ENCODE measurements around the gene LDLRAP1.

Gene LDLRAP1

GRCh38 chr1:25573591-25573930 is 30.2 kb downstream of the LDLRAP1 start:
- intact Hi-C loops (cut with DNase I; ENCODE audit: low total_unique reads) = no loop called here
- H3K27ac ChIP-seq = no peak overlapping the region

GRCh38 chr1:25573961-25574360 is 30.6 kb downstream of the LDLRAP1 start:
- H3K27me3 ChIP-seq = no peaks in the 10 kb centered on the region
- H3K9me3 ChIP-seq = no peaks in the 10 kb centered on the region
- intact Hi-C loops (cut with DNase I; ENCODE audit: low total_unique reads) = no loop called here
- TF ChIP-seq CTCF (IDR thresholded peaks at IDR 0.05) = no peak
- DNase-seq = no peak
- H3K36me3 ChIP-seq = no peaks in the 10 kb centered on the region
- no peak overlapping the region for H3K27ac ChIP-seq
- no peak overlapping the region for H3K4me3 ChIP-seq
- H3K4me1 ChIP-seq = peaks cover 0 to 23% (median 9%) of the 10 kb centered on the region in 4 donors

More at GRCh38 chr1:25573591-25573930, 30.2 kb downstream of the LDLRAP1 start:
- no peaks in the 10 kb centered on the region for H3K9me3 ChIP-seq
- no peak for TF ChIP-seq CTCF (IDR thresholded peaks at IDR 0.05)
- no peaks in the 10 kb centered on the region for H3K36me3 ChIP-seq
- peaks cover 0 to 27% (median 12%) of the 10 kb centered on the region in 4 donors for H3K4me1 ChIP-seq
- DNase-seq = no peak
- H3K4me3 ChIP-seq = no peak overlapping the region
- no peaks in the 10 kb centered on the region for H3K27me3 ChIP-seq

DNA sequence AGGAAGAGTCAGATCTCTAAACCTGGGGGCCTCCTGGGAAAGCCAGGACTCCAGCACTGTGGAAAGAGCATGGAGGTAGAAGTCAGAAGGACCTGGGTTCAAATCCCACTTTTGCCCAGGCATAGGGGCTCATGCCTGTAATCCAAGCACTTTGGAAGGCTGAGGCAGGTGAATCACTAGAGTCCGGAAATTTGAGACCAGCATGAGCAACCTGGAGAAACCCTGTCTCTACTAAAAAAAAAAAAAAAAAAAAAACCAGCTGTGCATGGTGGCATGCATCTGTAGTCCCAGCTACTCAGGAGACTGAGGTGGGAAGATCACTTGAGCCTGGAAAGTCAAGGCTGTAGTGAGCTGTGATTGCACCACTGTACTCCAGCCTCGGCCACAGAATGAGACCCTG is 31.8 kb downstream of the LDLRAP1 start:
- no peak for DNase-seq
- no peak overlapping the region for H3K4me3 ChIP-seq
- intact Hi-C loops (cut with DNase I; ENCODE audit: low total_unique reads) = no loop called here
- H3K9me3 ChIP-seq = no peaks in the 10 kb centered on the region
- no peak overlapping the region for H3K27ac ChIP-seq
- H3K36me3 ChIP-seq = no peaks in the 10 kb centered on the region
- H3K27me3 ChIP-seq = no peaks in the 10 kb centered on the region
- no peak for TF ChIP-seq CTCF (IDR thresholded peaks at IDR 0.05)
- H3K4me1 ChIP-seq = peaks cover 0 to 19% (median 10%) of the 10 kb centered on the region in 4 donors

- H3K27ac ChIP-seq = no peak overlapping the region
- H3K9me3 ChIP-seq = no peaks in the 10 kb centered on the region
- no peak for TF ChIP-seq CTCF (IDR thresholded peaks at IDR 0.05)
- intact Hi-C loops (cut with DNase I; ENCODE audit: low total_unique reads) = no loop called here
- peaks cover 0 to 19% (median 10%) of the 10 kb centered on the region in 4 donors for H3K4me1 ChIP-seq
- DNase-seq = no peak
- H3K4me3 ChIP-seq = no peak overlapping the region
- no peaks in the 10 kb centered on the region for H3K36me3 ChIP-seq
- no peaks in the 10 kb centered on the region for H3K27me3 ChIP-seq
These were observed 33.2 kb downstream of the LDLRAP1 start for GRCh38 chr1:25576459-25577133.

DNA sequence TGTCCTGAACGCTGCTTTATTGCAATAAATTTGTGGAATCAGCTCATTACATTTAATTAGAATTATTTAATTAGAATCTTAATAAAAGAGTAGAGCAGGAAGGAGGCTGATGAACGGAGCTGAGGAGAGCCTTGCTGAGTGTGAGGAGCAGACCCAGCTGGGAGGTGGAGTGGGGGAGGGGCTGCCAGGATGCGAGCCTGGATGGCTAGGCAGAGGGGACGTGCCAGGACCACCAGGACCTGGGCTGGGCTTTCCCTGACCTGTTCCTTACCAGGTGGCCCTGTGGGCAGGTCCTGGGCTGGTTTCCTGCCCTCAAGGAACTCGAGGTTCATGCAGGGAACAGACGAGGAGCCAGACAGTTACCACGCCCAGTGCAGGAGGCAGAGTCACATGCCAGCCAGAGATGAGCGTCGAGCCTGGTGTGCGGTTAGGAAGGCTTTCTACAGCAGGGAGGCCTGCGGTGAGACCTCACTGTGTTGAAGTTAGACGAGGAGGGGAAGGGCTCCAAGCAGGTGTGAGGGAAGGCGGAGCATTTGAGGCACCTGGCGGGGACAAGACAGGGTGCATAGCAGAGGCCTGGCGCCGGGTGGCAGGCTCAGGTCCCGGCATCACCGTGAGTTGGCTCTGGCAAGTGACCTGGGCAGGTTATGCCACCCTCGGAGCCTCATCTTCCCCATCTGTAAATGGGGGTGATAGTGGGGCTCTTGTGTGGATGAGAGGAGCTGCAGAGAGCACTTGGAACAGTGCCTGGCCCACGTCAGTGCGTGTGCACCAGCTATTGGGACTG is 33.9 kb downstream of the LDLRAP1 start:
- H3K36me3 ChIP-seq = no peaks in the 10 kb centered on the region
- no peak for TF ChIP-seq CTCF (IDR thresholded peaks at IDR 0.05)
- no peak overlapping the region for H3K4me3 ChIP-seq
- no peak for DNase-seq
- H3K27me3 ChIP-seq = no peaks in the 10 kb centered on the region
- H3K9me3 ChIP-seq = no peaks in the 10 kb centered on the region
- intact Hi-C loops (cut with DNase I; ENCODE audit: low total_unique reads) = no loop called here
- H3K4me1 ChIP-seq = peaks cover 0 to 17% (median 9%) of the 10 kb centered on the region in 4 donors
- H3K27ac ChIP-seq = no peak overlapping the region
